ENCODE data around the gene SNRNP35. TPM values are rescaled to one million over a fixed set of nuclear protein-coding genes. Genes with fewer than 3 reads are reported as not detected.
A peak's percentile ranks its signal among the peaks of the same experiment; 100 is the strongest.

The SNRNP35 gene
- total and polyA plus RNA-seq, 9 of the 15 experiments (the other 6 are each of a cell fraction or from before 2014, with no cell fraction given): 17.7 to 41.0 (median 25.5) TPM

DNA sequence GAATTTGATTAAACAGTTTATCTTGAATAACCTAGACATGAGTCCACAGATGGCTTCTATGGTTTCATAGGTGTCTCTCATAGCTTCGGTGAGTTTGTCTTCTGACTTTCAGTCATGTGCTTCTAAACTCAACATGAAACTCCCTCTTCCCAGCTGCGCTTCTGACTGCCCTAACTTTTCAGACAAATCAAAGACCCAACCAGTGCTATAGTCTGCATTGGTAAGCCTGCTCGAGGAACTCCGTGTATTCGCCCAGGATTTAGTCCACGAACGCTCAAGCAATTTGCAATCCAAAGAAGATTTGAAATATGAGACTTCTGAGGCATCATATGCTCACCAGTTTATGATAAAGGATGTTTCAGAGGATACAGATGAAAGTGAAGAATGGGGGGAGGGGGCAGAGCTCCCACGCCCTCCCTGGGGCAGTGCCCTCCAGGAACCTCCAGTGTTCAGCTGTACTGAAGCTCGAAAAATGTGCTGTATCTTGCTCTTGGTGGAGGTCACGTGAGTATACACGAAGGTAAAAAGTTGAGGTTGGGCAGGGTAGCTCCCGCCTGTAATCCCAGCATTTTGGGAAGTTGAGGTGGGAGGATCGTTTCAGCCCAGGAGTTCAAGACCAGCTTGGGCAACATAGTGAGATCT is 16.3 kb upstream of the SNRNP35 start:
- TF ChIP-seq PTBP1 (IDR thresholded peaks at IDR 0.05; ENCODE audit: low read depth, low read length): no peak
- TF ChIP-seq PHF20 (IDR thresholded peaks at IDR 0.05; ENCODE audit: partially characterized antibody): no peak
- TF ChIP-seq, protein P1, sequence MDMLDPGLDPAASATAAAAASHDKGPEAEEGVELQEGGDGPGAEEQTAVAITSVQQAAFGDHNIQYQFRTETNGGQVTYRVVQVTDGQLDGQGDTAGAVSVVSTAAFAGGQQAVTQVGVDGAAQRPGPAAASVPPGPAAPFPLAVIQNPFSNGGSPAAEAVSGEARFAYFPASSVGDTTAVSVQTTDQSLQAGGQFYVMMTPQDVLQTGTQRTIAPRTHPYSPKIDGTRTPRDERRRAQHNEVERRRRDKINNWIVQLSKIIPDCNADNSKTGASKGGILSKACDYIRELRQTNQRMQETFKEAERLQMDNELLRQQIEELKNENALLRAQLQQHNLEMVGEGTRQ (CRISPR knock-in tag; IDR thresholded peaks at IDR 0.05): 0 out of 2 replicates have a peak, but pooled peaks have one; percentile 12
- no peak for TF ChIP-seq FOSL1 (tag; conservative IDR thresholded peaks at IDR 0.05)
- TF ChIP-seq IRF2 (CRISPR knock-in tag; IDR thresholded peaks at IDR 0.05): no peak
- no peak for TF ChIP-seq HEY1 (CRISPR knock-in tag; IDR thresholded peaks at IDR 0.05; ENCODE audit: borderline replicate concordance)
- TF ChIP-seq, protein P2, sequence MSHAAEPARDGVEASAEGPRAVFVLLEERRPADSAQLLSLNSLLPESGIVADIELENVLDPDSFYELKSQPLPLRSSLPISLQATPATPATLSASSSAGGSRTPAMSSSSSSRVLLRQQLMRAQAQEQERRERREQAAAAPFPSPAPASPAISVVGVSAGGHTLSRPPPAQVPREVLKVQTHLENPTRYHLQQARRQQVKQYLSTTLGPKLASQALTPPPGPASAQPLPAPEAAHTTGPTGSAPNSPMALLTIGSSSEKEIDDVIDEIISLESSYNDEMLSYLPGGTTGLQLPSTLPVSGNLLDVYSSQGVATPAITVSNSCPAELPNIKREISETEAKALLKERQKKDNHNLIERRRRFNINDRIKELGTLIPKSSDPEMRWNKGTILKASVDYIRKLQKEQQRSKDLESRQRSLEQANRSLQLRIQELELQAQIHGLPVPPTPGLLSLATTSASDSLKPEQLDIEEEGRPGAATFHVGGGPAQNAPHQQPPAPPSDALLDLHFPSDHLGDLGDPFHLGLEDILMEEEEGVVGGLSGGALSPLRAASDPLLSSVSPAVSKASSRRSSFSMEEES (CRISPR knock-in tag; IDR thresholded peaks at IDR 0.05): 0 out of 2 replicates have a peak, but pooled peaks have one; percentile 10
- H3K9me1 ChIP-seq (ENCODE audit: control insufficient read depth, insufficient read depth, low read length): no peaks in the 10 kb centered on the region
- ATAC-seq (no peak), DNase-seq (ENCODE audit: extremely low read depth in 1 of 4, low spot score in 3 of 4) (no peak), FAIRE-seq (no peak)
- ChIA-PET POLR2A (interaction anchor here (0.6 to 1.6 kb wide), 2 partner anchors 9 to 16 kb away, joined by 3 to 5 read pairs; partner anchors contain the start of gene SNRNP35), CTCF (ENCODE audit: low intra/inter-chr PET ratio) (no interaction called here)
- H3K4me1 ChIP-seq (replicated peaks in 1 of 2; ENCODE audit: control insufficient read depth in 2 of 2, insufficient read depth in 2 of 2, low read length in 2 of 2): peaks cover 0 to 8% of the 10 kb centered on the region in 2 experiments; a peak in 2 of 5 replicates
- H3K27me3 ChIP-seq (ENCODE audit: control insufficient read depth in 2 of 2, insufficient read depth in 2 of 2, low read length in 2 of 2): no peaks in the 10 kb centered on the region
- intact Hi-C loops (cut with micrococcal nuclease): no loop called here
- no peaks in the 10 kb centered on the region for H3K79me2 ChIP-seq (ENCODE audit: control insufficient read depth, insufficient read depth, low read length)
- no peak overlapping the region for H3K9ac ChIP-seq (ENCODE audit: insufficient read depth in 1 of 2, low read depth in 2 of 2, low read length in 2 of 2)
- no peaks in the 10 kb centered on the region for H3K9me3 ChIP-seq (replicated peaks; ENCODE audit: control insufficient read depth, insufficient read depth, low read depth, low read length)
- in situ Hi-C loops (cut with MboI): no loop called here
- H3K4me3 ChIP-seq: no peak overlapping the region
- WGBS (ENCODE audit: insufficient coverage, low coverage, missing lambda C conversion rate): 54% methylated on average over 13 of the region's 13 CpGs
- H2AFZ ChIP-seq (ENCODE audit: low read depth, low read length): no peak overlapping the region
- H4K20me1 ChIP-seq (replicated peaks; ENCODE audit: control insufficient read depth, insufficient read depth, low read length): no peaks in the 10 kb centered on the region
- no peak overlapping the region for H3K27ac ChIP-seq (ENCODE audit: extremely low read depth, low read depth, low read length)
- no TSS peak for BruUV-seq (replicated peaks)
- H3K4me2 ChIP-seq (ENCODE audit: insufficient read depth, low read length): no peak overlapping the region
- H3K36me3 ChIP-seq (ENCODE audit: control insufficient read depth, insufficient read depth, low read length): no peaks in the 10 kb centered on the region

All from K562 (cell line).